ENCODE data around the gene HOXB6.
A peak's percentile ranks its signal among the peaks of the same experiment; 100 is the strongest.

HOXB6 gene

GRCh38 chr17:48593840-48594537 is 10.8 kb downstream of the HOXB6 start:
- DNase-seq: peak; percentile 59 to 79 (median 73)

DNA sequence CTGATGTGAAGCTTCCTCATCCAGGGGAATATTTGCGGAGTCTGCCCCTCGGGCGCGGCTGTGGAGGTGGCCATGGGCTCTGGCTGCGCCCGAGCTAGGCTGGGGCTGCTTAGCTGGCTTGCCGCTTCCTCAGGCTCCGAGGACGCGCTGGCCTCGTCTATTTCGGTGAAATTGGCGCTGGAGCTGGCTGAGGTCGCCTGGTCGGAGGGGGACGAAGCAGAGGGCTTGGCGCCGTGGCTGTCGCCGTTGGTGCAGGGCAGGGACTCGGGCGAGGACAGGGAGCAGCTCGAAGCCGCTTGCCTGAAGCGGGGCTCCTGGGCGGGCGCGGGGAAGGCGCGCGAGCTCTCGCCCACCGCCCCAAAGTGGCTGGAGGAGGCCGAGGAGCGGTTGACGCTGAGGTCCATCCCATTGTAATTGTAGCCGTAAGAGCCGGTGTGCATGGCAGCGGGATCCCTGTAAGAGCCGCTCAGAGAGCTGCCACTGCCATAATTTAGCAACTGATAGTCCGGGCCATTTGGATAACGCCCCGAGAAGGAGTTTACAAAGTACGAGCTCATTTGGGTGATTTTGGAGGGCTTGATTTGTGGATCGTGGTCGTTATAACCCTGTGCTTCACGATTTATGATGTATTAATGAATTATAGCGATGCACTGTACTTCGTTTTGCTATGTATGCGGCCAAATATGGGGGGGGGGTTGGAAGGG is 11.5 kb downstream of the HOXB6 start, which contains the start of gene HOXB5:
HOXB5 (minus strand) TSS at position 654 of the 704 bp plus-strand sequence; CDS start at position 557, 97 bp downstream.
- DNase-seq: no peak

GRCh38 chr17:48592577-48592976 is 12.2 kb downstream of the HOXB6 start:
- no peak for DNase-seq

DNA sequence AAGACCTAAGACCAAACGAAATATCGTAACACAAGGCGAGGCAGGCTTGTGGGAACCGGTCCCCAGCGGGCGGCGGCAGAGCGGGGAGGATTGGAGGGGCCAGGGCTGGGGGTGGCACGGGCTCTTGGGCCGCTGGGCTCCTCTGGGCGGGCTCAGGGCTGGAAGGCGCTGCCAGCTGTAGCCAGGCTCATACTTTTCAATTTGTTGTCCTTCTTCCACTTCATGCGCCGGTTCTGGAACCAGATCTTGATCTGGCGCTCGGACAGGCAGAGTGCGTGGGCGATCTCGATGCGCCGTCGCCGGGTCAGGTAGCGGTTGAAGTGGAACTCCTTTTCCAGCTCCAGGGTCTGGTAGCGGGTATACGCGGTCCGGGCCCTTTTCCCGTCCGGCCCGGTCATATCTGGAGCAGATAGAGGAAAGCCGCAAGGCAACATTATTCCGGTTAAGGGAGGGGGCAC is 12.7 kb downstream of the HOXB6 start:
- DNase-seq: no peak

GRCh38 chr17:48591255-48592056 is 13.3 kb downstream of the HOXB6 start:
- no peak for DNase-seq

GRCh38 chr17:48590607-48591161 is 14.1 kb downstream of the HOXB6 start:
- DNase-seq: no peak

DNA sequence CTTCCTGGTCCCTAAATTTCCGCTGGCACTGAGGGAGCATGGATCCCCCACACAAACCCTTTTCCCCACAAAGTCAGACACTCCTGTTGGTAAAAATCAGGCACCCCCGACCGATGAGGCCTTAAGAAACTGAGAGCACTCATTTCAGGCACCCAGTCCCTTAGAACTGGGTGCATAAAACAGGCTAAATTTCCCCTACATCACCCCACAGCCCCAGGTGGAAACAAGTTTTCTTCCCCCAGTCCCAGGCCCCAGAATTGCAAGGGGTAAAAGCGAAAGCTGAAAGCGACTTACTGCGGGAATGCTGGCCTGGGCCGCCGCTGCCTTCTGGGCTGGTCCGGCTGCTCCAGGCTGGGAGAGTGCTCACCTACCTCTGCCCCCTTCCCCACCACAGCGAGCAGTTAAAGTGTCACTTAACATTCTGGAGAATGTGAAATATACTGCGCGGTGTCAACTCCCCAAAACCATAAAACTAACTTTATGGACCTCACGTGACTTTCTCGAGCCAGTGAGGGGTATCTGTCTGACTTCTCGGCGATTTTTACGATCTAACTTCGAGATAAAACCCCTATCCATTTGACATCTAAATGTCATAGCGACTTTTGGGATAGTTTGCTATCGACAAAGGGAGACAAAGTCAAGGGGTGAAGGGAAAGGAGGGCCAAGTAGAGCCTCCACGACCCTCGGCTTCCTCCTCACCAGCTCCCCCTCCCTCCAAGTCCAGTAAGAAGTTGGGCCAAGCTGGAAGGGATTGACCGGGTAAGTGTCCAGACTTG is 14.8 kb downstream of the HOXB6 start, which contains the start of gene HOXB3:
HOXB3 (minus strand) TSS at position 411 of the 776 bp plus-strand sequence. CDS start 37,767 bp downstream, outside the sequence.
- no peak for DNase-seq

DNA sequence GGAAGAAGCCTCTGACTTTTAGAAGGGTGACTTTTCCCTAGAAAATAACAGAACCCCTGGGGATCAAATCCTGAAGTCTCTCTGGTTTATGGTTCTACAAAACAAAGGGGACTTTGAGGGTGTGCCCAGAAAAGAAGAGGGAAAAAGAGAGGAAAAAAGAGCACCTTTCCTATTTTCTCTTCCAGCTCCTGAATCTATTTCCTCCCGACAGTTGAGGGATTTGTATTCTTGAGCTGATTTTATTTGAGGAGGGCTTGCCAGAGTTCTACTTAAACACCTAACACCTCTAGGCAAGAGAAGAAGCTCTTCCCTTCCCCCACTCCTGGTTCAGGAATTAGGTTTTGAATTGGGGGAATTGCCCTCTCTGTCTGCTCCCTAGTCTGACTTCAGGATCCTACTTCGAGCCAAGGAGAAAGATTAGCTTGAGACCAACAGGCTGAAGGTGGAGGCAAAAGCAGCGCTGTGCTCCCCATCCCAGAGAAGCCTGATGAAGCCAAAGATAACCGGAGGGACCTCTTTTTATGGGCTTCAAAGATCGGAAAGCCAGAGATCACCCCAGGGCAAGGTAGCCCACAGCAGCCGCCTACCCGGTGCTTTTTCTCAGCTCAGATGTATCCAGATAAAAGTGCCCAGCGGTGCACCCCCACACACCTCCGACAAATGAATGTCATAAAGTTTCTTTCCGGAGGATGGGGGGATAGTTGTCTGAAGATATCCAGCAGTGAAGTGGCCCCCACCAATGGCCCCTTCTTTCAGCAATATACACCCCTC is 15.5 kb downstream of the HOXB6 start:
- no peak for DNase-seq

DNA sequence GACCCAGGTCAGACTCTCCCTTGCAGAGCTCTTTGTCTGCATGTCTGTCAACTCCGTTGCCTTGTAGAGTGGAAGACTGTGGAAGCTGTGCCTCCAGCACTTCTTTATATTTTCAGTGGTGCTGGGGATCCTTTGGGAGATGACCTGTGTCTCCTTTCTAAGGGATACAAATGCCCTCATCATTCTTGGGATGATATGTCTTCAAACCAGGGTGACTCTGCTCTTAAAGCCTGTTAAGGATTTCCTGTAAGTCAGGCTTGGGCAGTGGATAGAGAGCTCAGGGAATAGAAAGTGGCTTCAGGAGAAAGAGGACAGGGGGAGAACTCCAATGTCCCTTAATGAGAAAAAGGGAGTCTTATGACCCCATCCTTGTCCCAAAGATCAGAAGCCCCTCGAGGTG is 16.3 kb downstream of the HOXB6 start:
- no peak for DNase-seq

GRCh38 chr17:48588074-48588415 is 16.7 kb downstream of the HOXB6 start:
- no peak for DNase-seq

GRCh38 chr17:48587276-48588073 is 17.3 kb downstream of the HOXB6 start:
- no peak for DNase-seq

- no peak for DNase-seq
These were observed 18.2 kb downstream of the HOXB6 start for GRCh38 chr17:48586355-48587258.

DNA sequence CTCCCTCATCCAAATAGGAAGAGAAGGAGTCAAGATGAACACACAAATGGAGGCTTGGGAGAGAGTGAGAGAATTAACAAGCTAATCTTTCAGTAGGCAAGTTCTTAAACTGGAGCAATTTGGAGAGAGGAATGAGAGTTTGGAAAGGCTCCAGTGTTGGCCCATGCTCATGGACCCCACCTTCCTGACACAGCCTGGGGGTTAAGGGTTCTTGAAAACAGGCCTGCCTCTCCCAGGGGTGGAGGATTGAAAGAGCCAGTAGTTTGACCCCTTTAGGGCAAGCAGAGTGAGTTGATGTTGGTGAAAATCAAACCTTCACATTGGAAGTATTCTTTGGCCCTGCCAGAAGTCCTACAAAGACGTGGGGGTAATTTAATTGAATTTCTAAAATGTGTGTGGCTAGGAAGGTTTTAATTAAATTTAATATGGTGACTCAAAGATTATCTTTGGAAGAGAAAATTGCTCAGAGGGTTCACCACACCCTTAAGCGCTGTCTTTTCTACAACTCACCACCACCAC is 20.5 kb downstream of the HOXB6 start:
- no peak for DNase-seq

DNA sequence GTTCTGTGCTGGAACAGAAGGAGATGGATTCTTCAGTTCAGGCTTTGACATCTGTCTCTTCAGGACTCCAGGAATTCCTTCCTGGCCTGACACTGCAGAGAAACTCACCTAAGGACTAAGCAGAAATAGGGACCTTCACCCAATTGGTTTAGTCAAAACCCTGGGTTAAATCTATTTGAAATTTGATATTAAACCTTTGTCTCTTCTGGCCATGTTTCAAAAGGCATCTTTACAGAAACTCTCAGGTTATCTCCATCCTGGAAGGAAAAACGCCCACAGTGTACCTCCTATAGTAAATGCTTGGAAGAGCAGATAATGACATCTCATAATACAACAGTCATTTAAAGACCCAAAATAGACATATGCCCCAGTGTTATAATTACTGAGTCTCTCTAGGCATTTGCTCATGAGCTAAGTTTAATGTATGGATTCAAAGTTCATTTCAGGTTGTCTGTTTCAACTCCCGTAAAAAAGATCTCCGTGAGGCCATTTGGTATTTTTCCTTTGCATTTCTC is 21.0 kb downstream of the HOXB6 start:
- DNase-seq: no peak

GRCh38 chr17:48582750-48583069 is 22.1 kb downstream of the HOXB6 start:
- DNase-seq: no peak

- DNase-seq: no peak
These were observed 24.8 kb downstream of the HOXB6 start for GRCh38 chr17:48579760-48580554.

DNA sequence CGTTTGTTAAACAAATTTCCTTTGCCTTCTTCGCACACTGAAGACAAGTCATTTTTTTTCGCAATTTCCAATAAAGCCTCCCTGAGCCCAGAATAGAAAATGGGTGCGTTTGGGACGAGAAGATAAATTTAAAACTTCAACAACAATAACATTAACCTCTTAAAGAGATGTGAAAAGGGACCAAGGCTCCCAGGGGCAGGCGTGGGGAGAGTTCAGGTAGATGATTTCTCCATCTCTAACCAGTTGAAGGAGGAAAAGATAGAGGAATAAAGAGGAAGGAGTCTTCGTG is 25.4 kb downstream of the HOXB6 start:
- no peak for DNase-seq

All from T-helper 1 cell (primary cell).